ENCODE measurements around the gene CDC42BPA.

Gene CDC42BPA

DNA sequence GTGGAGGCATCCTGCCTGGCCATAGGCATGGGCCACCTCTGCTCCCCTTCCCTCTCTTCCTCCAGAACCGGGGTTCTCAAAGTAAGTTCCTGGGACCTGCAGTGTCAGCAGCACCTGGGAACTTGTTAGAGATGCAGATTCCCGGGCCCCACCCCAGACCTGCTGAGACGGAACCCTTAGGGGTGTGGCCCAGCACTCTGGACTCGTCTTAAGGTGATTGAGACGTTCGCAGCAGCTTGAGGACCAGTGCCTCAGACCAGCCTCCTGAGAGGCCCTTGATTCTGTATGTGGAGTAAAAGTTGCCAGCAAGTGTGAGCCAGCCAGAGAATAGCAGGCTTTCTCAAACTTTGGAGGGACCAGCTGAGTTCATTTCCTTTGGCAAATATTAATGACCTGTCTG, 364.0 kb downstream of the CDC42BPA start:
- Histone ChIP-seq H3K9ac (ENCODE audit: low read depth, low read length) (no peak overlapping the region), H3K9me3 (ENCODE audit: insufficient read depth, low read length, severe bottlenecking) (peaks cover 10% of the 10 kb centered on the region), H3K27ac (ENCODE audit: low read length) (no peak overlapping the region), H3K4me1 (ENCODE audit: insufficient read depth, low read length) (no peaks in the 10 kb centered on the region), H2AFZ (ENCODE audit: low read depth, low read length) (no peak overlapping the region), H3K36me3 (ENCODE audit: insufficient read depth, low read length) (no peaks in the 10 kb centered on the region), H3K27me3 (ENCODE audit: insufficient read depth, low read length, poor library complexity) (no peaks in the 10 kb centered on the region), H4K20me1 (ENCODE audit: insufficient read depth, low read length) (peaks cover 14% of the 10 kb centered on the region; the same call in 1 of the 2 replicates), H3K4me2 (ENCODE audit: insufficient read depth, low read length) (no peak overlapping the region), H3K79me2 (ENCODE audit: insufficient read depth, low read length) (peaks cover 36% of the 10 kb centered on the region; the same call in 1 of the 2 replicates), H3K4me3 (ENCODE audit: low read depth in 1 of 2, low read length in 2 of 2) (no peak overlapping the region)
- DNase-seq (no peak), ATAC-seq (ENCODE audit: insufficient read depth, low read depth) (no peak)
- TF ChIP-seq EZH2 (IDR thresholded peaks at IDR 0.05; ENCODE audit: borderline replicate concordance, low read depth, low read length, severe bottlenecking) = no peak
- TF ChIP-seq, protein P1, sequence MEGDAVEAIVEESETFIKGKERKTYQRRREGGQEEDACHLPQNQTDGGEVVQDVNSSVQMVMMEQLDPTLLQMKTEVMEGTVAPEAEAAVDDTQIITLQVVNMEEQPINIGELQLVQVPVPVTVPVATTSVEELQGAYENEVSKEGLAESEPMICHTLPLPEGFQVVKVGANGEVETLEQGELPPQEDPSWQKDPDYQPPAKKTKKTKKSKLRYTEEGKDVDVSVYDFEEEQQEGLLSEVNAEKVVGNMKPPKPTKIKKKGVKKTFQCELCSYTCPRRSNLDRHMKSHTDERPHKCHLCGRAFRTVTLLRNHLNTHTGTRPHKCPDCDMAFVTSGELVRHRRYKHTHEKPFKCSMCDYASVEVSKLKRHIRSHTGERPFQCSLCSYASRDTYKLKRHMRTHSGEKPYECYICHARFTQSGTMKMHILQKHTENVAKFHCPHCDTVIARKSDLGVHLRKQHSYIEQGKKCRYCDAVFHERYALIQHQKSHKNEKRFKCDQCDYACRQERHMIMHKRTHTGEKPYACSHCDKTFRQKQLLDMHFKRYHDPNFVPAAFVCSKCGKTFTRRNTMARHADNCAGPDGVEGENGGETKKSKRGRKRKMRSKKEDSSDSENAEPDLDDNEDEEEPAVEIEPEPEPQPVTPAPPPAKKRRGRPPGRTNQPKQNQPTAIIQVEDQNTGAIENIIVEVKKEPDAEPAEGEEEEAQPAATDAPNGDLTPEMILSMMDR (IDR thresholded peaks at IDR 0.05; ENCODE audit: borderline replicate concordance, extremely low read depth, low read length, poor library complexity, severe bottlenecking) = no peak

DNA sequence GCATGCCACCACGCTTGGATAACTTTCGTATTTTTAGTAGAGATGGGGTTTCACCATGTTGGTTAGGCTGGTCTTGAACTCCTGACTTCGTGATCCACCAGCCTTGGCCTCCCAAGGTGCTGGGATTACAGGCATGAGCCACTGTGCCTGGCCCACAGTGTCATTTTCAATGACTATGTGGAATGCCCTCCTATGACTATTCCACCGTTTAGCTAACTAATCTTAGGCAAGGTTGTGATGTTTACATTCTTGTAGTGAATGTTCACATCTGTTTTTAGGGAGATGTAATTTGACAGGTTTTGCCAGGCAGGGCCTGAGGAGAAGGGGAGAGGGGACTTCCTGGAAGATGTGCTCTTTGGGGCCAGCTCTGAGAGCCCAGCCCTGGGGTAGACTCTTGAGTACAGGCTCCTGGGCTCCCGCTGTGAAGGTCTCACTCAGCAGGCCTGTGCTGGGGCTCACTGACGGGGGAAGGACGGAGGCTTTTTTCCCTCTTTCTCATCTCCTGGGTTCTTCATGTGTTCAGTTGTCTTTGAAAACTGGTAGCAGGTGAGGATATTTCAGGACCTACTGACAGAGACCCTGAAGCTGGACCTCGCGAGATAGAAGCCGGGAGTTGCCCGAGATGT, 365.0 kb downstream of the CDC42BPA start:
- H3K79me2 ChIP-seq (ENCODE audit: insufficient read depth, low read length) = peaks cover 32% of the 10 kb centered on the region; the same call in 1 of the 2 replicates
- no peak for ATAC-seq (ENCODE audit: insufficient read depth, low read depth)

DNA sequence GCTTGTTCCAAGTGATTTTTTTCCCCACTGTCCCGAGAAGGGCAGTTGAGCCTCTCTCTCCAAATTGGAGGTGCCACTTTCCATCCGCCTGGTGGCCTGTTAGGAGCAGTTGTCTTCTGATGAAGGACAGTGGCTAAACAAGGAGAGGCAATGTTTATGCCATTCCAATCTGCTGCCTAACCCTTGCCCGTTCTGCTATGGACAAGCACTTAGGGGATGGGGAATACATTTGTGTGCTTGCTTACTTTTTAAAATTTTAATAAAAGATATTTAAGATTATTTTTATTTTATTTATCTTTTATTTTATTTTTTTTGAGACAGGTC, 366.2 kb downstream of the CDC42BPA start:
- Histone ChIP-seq H3K79me2 (ENCODE audit: insufficient read depth, low read length) (peaks cover 39% of the 10 kb centered on the region), H3K4me1 (ENCODE audit: insufficient read depth, low read length) (no peaks in the 10 kb centered on the region)
- DNase-seq = no peak

More for the DNA sequence above, 365.0 kb downstream of the CDC42BPA start:
- H3K27me3 ChIP-seq (ENCODE audit: insufficient read depth, low read length, poor library complexity) = no peaks in the 10 kb centered on the region
- H4K20me1 ChIP-seq (ENCODE audit: insufficient read depth, low read length) = peaks cover 17% of the 10 kb centered on the region; the same call in 1 of the 2 replicates
- no peak overlapping the region for H3K4me2 ChIP-seq (ENCODE audit: insufficient read depth, low read length)
- no peak overlapping the region for H3K9ac ChIP-seq (ENCODE audit: low read depth, low read length)
- H3K36me3 ChIP-seq (ENCODE audit: insufficient read depth, low read length) = no peaks in the 10 kb centered on the region
- TF ChIP-seq, protein P1 (IDR thresholded peaks at IDR 0.05; ENCODE audit: borderline replicate concordance, extremely low read depth, low read length, poor library complexity, severe bottlenecking) = no peak
- no peak for TF ChIP-seq EZH2 (IDR thresholded peaks at IDR 0.05; ENCODE audit: borderline replicate concordance, low read depth, low read length, severe bottlenecking)
- no peak overlapping the region for H3K4me3 ChIP-seq (ENCODE audit: low read depth in 1 of 2, low read length in 2 of 2)
- no peak overlapping the region for H3K27ac ChIP-seq (ENCODE audit: low read length)
- no peak overlapping the region for H2AFZ ChIP-seq (ENCODE audit: low read depth, low read length)
- peaks cover 10% of the 10 kb centered on the region for H3K9me3 ChIP-seq (ENCODE audit: insufficient read depth, low read length, severe bottlenecking)
- no peak for DNase-seq
- no peaks in the 10 kb centered on the region for H3K4me1 ChIP-seq (ENCODE audit: insufficient read depth, low read length)

More for the DNA sequence above, 366.2 kb downstream of the CDC42BPA start:
- Histone ChIP-seq H3K36me3 (ENCODE audit: insufficient read depth, low read length) (no peaks in the 10 kb centered on the region), H4K20me1 (ENCODE audit: insufficient read depth, low read length) (peaks cover 17% of the 10 kb centered on the region; the same call in 1 of the 2 replicates), H2AFZ (ENCODE audit: low read depth, low read length) (no peak overlapping the region), H3K9me3 (ENCODE audit: insufficient read depth, low read length, severe bottlenecking) (peaks cover 10% of the 10 kb centered on the region), H3K27ac (ENCODE audit: low read length) (no peak overlapping the region), H3K4me3 (ENCODE audit: low read depth in 1 of 2, low read length in 2 of 2) (no peak overlapping the region), H3K27me3 (ENCODE audit: insufficient read depth, low read length, poor library complexity) (no peaks in the 10 kb centered on the region), H3K4me2 (ENCODE audit: insufficient read depth, low read length) (no peak overlapping the region), H3K9ac (ENCODE audit: low read depth, low read length) (no peak overlapping the region)
- ATAC-seq (ENCODE audit: insufficient read depth, low read depth) = no peak
- TF ChIP-seq EZH2 (IDR thresholded peaks at IDR 0.05; ENCODE audit: borderline replicate concordance, low read depth, low read length, severe bottlenecking) = no peak
- TF ChIP-seq, protein P1 (IDR thresholded peaks at IDR 0.05; ENCODE audit: borderline replicate concordance, extremely low read depth, low read length, poor library complexity, severe bottlenecking) = no peak
